ENCODE results near the gene TSPAN18. TPM values are rescaled to one million over a fixed set of nuclear protein-coding genes. Genes with fewer than 3 reads are reported as not detected.

TSPAN18 gene
- total and polyA plus RNA-seq, 3 donors from 2014 or later = 2.1 to 11.1 (median 5.0) TPM

DNA sequence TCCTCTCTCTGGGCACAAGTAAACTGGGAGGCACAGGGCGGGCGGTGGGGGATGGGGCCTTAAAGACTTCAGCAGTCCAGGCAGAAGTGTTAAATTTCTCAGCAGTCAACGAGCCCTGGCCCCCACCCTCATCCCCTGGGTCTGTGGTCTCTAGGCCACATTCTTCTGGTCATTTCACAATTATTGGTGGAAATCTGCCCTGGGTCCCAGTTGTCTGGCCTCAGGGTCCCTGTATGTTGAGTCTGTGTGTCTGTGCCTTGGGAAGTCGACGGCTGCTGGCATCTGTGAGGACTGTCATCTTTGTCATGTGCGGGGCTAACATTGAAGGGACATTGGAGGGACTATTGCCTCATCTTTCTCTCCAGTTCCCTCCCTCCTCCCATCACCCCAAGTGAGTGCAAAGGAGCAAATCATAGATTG, 1.7 kb downstream of the TSPAN18 start:
- H3K9me3 ChIP-seq = no peaks in the 10 kb centered on the region
- WGBS, 2 donors = 57 to 58% methylated on average over 5 to 6 of the region's 6 CpGs
- TF ChIP-seq, protein P1, sequence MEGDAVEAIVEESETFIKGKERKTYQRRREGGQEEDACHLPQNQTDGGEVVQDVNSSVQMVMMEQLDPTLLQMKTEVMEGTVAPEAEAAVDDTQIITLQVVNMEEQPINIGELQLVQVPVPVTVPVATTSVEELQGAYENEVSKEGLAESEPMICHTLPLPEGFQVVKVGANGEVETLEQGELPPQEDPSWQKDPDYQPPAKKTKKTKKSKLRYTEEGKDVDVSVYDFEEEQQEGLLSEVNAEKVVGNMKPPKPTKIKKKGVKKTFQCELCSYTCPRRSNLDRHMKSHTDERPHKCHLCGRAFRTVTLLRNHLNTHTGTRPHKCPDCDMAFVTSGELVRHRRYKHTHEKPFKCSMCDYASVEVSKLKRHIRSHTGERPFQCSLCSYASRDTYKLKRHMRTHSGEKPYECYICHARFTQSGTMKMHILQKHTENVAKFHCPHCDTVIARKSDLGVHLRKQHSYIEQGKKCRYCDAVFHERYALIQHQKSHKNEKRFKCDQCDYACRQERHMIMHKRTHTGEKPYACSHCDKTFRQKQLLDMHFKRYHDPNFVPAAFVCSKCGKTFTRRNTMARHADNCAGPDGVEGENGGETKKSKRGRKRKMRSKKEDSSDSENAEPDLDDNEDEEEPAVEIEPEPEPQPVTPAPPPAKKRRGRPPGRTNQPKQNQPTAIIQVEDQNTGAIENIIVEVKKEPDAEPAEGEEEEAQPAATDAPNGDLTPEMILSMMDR (IDR thresholded peaks at IDR 0.05) = no peak
- no peak for TF ChIP-seq POLR2A (IDR thresholded peaks at IDR 0.05)
- no peak overlapping the region for H3K4me3 ChIP-seq
- H3K27me3 ChIP-seq = no peaks in the 10 kb centered on the region
- no peaks in the 10 kb centered on the region for H3K36me3 ChIP-seq (ENCODE audit: low read depth, missing control alignments)
- H3K4me1 ChIP-seq = peaks cover 15% of the 10 kb centered on the region
- DNase-seq = no peak
- H3K27ac ChIP-seq = no peak overlapping the region
- intact Hi-C loops (cut with DNase I; ENCODE audit: low total_unique reads) = loop anchor here (5.0 to 10.0 kb wide), 2 partner anchors 104 to 164 kb away; no protein-coding TSS in a partner anchor

DNA sequence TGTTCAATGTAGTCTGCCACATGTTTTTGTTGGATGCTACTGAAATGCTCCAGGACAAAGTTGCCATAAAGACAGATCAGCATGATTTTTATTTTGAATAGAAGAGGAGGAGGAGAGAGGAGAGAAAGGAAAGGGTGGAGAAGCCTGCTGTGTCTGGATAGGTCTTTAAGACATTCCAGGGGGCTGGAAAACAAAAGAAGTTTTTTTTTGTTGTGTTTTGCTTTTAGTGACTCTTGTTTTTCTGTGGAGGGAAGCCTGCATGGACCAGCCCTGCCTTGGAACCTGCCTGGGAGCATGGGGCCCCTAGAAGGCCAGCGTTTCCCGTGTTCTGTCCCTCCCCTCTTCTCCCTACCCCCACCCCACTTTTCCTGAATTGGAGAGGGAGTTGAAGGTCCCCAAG, 2.3 kb downstream of the TSPAN18 start:
- TF ChIP-seq, protein P1 (IDR thresholded peaks at IDR 0.05) = no peak
- no peak for TF ChIP-seq POLR2A (IDR thresholded peaks at IDR 0.05)
- H3K9me3 ChIP-seq = no peaks in the 10 kb centered on the region
- H3K36me3 ChIP-seq (ENCODE audit: low read depth, missing control alignments) = no peaks in the 10 kb centered on the region
- intact Hi-C loops (cut with DNase I; ENCODE audit: low total_unique reads) = loop anchor here (5.0 to 10.0 kb wide), 2 partner anchors 104 to 163 kb away; no protein-coding TSS in a partner anchor
- no peak overlapping the region for H3K27ac ChIP-seq
- no peaks in the 10 kb centered on the region for H3K27me3 ChIP-seq
- H3K4me1 ChIP-seq = peaks cover 15% of the 10 kb centered on the region
- DNase-seq = no peak
- H3K4me3 ChIP-seq = no peak overlapping the region
- WGBS, 2 donors = 76 to 83% methylated on average over 2 of the region's 2 CpGs

DNA sequence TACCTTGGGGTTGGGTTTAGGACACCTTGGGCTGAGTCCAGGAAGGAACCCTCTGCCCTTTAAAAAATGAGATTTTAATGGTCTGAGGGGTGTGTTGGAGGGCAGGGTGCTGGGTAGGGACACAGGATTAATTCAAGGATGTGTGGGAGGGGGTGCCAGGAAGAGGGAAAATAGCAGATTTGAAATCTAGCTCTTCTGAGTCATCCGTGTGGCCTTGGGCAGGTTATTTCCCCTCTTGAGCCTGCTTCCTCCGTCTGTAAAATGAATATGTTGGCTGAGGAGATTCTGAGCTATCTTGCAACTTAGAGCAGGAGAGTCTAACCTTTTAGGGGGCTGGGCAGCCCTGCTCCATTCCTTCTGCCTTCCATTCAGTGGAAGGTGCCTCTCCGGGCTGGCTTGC, 3.0 kb downstream of the TSPAN18 start:
- H3K27me3 ChIP-seq = no peaks in the 10 kb centered on the region
- DNase-seq = no peak

DNA sequence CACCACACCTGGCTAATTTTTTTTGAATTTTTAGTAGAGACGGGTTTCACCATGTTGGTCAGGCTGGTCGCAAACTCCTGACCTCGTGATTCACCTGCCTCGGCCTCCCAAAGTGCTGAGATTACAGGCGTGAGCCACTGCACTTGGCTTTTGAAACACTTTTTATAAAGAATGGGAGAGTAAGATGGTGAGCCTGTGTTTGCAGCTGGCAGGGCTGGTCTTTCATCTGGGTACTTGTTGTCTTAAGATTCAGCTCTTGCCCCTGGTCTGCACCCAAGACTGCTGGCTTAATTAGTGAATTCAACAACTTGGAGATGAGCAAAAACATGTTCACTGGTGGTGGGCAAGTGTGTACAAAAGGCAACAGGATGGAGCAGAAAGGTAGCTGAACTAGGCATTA, 4.0 kb downstream of the TSPAN18 start:
- Histone ChIP-seq H3K27ac (no peak overlapping the region), H3K27me3 (no peaks in the 10 kb centered on the region), H3K9me3 (no peaks in the 10 kb centered on the region), H3K4me3 (no peak overlapping the region), H3K4me1 (peaks cover 15% of the 10 kb centered on the region), H3K36me3 (ENCODE audit: low read depth, missing control alignments) (no peaks in the 10 kb centered on the region)
- intact Hi-C loops (cut with DNase I; ENCODE audit: low total_unique reads) = no loop called here
- TF ChIP-seq POLR2A (IDR thresholded peaks at IDR 0.05) = no peak
- TF ChIP-seq, protein P1 (IDR thresholded peaks at IDR 0.05) = no peak
- no peak for DNase-seq
- WGBS, 2 donors = 87 to 92% methylated on average over 5 of the region's 5 CpGs

More for the DNA sequence above, 3.0 kb downstream of the TSPAN18 start:
- H3K4me1 ChIP-seq = peaks cover 15% of the 10 kb centered on the region
- H3K27ac ChIP-seq = no peak overlapping the region
- 77 to 78% methylated on average over 3 of the region's 3 CpGs for WGBS, 2 donors
- no peak overlapping the region for H3K4me3 ChIP-seq
- intact Hi-C loops (cut with DNase I; ENCODE audit: low total_unique reads) = loop anchor here (5.0 to 10.0 kb wide), 2 partner anchors 105 to 163 kb away; no protein-coding TSS in a partner anchor
- H3K9me3 ChIP-seq = no peaks in the 10 kb centered on the region
- no peaks in the 10 kb centered on the region for H3K36me3 ChIP-seq (ENCODE audit: low read depth, missing control alignments)
- TF ChIP-seq, protein P1 (IDR thresholded peaks at IDR 0.05) = no peak
- TF ChIP-seq POLR2A (IDR thresholded peaks at IDR 0.05) = no peak
